ENCODE measurements around the gene CTXND2. TPM values are rescaled to one million over a fixed set of nuclear protein-coding genes. Genes with fewer than 3 reads are reported as not detected.

CTXND2 gene
- total RNA-seq, 1 donor from 2014 or later = not detected

DNA sequence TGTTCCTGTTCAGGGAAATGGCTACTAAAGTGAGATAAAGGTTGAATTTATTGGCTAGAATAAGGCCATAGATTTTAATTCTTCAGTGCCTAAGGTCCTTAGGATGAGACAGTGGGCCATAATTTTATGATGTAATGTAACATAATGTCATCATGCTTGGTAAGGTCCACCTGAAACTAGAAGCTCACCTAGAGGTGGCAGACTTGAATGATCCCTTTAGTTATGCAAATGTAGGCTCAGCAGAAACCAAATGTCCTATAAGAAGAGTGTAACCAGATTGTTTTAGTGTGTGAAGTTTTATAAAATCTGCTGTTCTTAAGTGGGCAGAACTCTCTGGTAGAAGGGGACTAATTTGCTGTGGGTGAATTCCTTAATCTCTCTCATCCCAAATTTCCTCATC lies 25.7 kb downstream of the CTXND2 start:
- Mint-ChIP-seq H3K4me3 (no peak overlapping the region), H3K36me3 (no peaks in the 10 kb centered on the region), H3K27ac (no peak overlapping the region), H3K4me1 (no peaks in the 10 kb centered on the region), H3K9me3 (peaks cover 4% of the 10 kb centered on the region), H3K27me3 (ENCODE audit: low read depth) (no peaks in the 10 kb centered on the region)
- TF ChIP-seq, protein P1, sequence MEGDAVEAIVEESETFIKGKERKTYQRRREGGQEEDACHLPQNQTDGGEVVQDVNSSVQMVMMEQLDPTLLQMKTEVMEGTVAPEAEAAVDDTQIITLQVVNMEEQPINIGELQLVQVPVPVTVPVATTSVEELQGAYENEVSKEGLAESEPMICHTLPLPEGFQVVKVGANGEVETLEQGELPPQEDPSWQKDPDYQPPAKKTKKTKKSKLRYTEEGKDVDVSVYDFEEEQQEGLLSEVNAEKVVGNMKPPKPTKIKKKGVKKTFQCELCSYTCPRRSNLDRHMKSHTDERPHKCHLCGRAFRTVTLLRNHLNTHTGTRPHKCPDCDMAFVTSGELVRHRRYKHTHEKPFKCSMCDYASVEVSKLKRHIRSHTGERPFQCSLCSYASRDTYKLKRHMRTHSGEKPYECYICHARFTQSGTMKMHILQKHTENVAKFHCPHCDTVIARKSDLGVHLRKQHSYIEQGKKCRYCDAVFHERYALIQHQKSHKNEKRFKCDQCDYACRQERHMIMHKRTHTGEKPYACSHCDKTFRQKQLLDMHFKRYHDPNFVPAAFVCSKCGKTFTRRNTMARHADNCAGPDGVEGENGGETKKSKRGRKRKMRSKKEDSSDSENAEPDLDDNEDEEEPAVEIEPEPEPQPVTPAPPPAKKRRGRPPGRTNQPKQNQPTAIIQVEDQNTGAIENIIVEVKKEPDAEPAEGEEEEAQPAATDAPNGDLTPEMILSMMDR (IDR thresholded peaks at IDR 0.05; ENCODE audit: unreplicated experiment) = no peak
- no peak for DNase-seq (ENCODE audit: low spot score in 2 of 2, unreplicated experiment in 2 of 2)

DNA sequence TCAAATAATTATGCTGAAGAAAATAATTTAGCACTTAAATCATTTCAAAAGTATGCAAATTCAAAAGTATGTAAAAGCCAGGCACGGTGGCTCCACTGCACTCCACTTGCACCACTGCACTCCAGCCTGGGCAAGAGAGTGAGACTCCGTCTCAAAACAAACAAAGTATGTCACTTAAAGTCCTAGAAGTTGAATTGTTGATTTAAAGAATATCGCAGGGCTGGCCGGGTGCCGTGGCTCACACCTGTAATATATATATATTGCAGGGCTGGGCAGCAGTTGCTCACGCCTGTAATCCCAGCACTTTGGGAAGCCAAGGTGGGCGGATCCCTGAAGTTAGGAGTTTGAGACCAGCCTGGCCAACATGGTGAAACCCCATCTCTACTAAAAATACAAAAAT lies 30.5 kb downstream of the CTXND2 start:
- H3K36me3 Mint-ChIP-seq = no peaks in the 10 kb centered on the region

DNA sequence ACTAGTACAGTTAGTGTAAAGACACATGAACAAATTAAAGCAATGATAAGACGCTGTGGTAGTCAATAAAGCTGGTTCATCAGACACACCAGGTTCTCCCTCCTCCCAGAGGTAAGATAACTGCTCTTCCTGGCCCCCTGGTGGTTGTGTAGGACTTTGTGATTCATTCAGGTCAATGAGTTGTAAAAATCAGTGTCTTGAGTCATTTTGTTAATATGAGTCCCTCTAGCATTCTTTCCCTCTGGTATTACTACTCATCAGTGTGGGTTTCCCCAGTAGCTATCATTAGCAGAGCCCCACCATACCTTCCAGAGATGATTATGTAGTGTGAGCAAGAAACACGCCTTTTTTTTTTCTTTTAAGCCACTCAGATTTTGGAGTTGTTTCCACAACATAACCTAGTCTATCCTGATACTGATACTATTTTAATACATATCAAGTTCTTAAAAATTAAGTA lies 35.6 kb downstream of the CTXND2 start:
- Mint-ChIP-seq H3K4me3 (no peak overlapping the region), H3K27ac (peak overlapping the region; percentile 65), H3K4me1 (peaks cover 12% of the 10 kb centered on the region), H3K27me3 (ENCODE audit: low read depth) (no peaks in the 10 kb centered on the region), H3K36me3 (peaks cover 3% of the 10 kb centered on the region), H3K9me3 (no peaks in the 10 kb centered on the region)
- peak; percentile 42 to 63 for DNase-seq (ENCODE audit: low spot score in 2 of 2, unreplicated experiment in 2 of 2)
- TF ChIP-seq, protein P1 (IDR thresholded peaks at IDR 0.05; ENCODE audit: unreplicated experiment) = peak; percentile 69

More for the DNA sequence above, 30.5 kb downstream of the CTXND2 start:
- Mint-ChIP-seq H3K27me3 (ENCODE audit: low read depth) (no peaks in the 10 kb centered on the region), H3K27ac (no peak overlapping the region), H3K4me1 (no peaks in the 10 kb centered on the region), H3K9me3 (no peaks in the 10 kb centered on the region), H3K4me3 (no peak overlapping the region)
- TF ChIP-seq, protein P1 (IDR thresholded peaks at IDR 0.05; ENCODE audit: unreplicated experiment) = no peak
- no peak for DNase-seq (ENCODE audit: low spot score in 2 of 2, unreplicated experiment in 2 of 2)

DNA sequence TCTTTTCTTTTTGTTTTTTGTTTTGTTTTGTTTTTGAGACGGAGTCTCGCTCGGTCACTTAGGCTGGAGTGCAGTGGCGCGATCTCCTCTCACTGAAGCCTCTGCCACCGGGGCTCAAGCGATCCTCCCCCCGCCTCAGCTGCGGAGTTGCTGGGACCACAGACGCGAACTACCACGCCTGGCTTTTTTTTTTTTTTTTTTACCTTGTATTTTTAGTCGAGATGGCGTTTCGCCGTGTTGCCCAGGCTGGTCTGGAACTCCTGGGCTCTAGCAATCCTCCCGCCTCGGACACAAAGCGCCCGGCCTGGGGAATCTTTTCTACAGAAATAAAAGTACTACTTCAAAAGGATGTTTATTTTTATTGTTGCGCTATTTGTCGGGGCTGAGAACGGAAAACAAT lies 38.1 kb downstream of the CTXND2 start:
- no peaks in the 10 kb centered on the region for H3K27me3 Mint-ChIP-seq (ENCODE audit: low read depth)
- TF ChIP-seq, protein P1 (IDR thresholded peaks at IDR 0.05; ENCODE audit: unreplicated experiment) = no peak
- no peak for DNase-seq (ENCODE audit: low spot score in 2 of 2, unreplicated experiment in 2 of 2)
- H3K36me3 Mint-ChIP-seq = peaks cover 23% of the 10 kb centered on the region
- peaks cover 4% of the 10 kb centered on the region for H3K9me3 Mint-ChIP-seq
- no peak overlapping the region for H3K27ac Mint-ChIP-seq
- H3K4me1 Mint-ChIP-seq = peaks cover 17% of the 10 kb centered on the region
- peak overlapping the region; percentile 96 for H3K4me3 Mint-ChIP-seq

DNA sequence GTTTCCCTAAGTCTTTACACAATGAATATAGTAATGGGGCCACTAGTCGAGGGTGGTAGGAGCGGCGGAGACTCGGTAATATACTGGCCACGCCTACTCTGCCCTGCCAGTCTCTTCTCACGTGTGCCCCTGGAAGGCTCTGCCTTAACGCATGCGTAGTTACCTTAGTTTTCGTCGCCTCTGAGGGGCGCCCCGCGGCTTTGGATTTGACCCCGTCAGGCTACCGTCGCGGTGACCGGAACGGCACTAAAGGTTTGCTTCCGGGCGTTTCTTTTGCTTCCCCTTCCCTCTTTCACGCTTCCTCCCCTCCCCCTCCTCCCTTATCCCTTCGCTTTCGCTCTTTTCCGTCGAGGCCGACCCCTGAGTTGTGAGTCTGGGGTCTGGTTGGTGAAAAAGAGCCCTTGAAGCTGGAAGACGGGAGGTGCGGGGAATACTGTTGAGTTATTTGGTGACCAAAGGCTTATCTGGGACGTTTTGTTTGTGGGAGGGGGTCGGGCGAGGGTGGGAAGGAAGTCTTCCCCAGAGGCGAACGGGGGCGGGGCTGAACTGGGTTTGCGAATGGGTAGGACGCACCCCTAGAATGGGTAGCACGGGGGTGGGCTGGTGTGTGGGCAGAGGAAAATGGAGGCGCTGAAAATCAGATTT lies 39.3 kb downstream of the CTXND2 start, which contains the start of gene SETDB1:
SETDB1 (plus strand) TSS at position 267 of the 645 bp plus-strand sequence. CDS start 1,352 bp downstream, outside the sequence.
- Mint-ChIP-seq H3K27me3 (ENCODE audit: low read depth) (no peaks in the 10 kb centered on the region), H3K36me3 (peaks cover 33% of the 10 kb centered on the region), H3K9me3 (peaks cover 6% of the 10 kb centered on the region), H3K4me3 (peak within 1 kb of the TSS; percentile 96), H3K4me1 (peaks cover 17% of the 10 kb centered on the region), H3K27ac (peak within 1 kb of the TSS; percentile 98)
- TF ChIP-seq, protein P1 (IDR thresholded peaks at IDR 0.05; ENCODE audit: unreplicated experiment) = no peak
- DNase-seq (ENCODE audit: low spot score in 2 of 2, unreplicated experiment in 2 of 2) = peak; percentile 77 to 85
